Measurements from ENCODE around the gene AACS.

DNA sequence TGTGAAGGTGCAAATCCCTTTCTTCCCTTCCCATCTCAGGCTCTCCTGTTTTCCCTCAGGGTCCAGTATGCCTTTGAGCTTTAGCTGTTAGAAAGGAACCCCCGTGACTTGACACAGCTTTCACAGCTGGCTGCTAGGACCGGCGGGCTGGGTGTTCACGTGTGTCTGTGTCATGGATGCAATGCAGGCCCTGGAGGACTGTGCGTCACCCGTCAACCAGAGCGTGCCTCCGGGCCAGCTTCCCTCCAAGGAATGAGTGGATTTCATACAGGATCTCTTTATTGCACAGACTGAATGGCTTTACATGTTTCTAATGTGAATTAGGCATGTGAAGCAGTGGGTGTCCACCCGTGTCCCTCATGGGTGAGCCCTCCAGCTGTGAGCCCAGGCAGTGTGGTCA lies 77.4 kb downstream of the AACS start:
- TF ChIP-seq, protein P1, sequence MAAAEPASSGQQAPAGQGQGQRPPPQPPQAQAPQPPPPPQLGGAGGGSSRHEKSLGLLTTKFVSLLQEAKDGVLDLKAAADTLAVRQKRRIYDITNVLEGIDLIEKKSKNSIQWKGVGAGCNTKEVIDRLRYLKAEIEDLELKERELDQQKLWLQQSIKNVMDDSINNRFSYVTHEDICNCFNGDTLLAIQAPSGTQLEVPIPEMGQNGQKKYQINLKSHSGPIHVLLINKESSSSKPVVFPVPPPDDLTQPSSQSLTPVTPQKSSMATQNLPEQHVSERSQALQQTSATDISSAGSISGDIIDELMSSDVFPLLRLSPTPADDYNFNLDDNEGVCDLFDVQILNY (CRISPR knock-in tag; conservative IDR thresholded peaks at IDR 0.05), result no peak
- TF ChIP-seq POLR2A (IDR thresholded peaks at IDR 0.05; ENCODE audit: insufficient read depth in 1 of 2, low read depth in 2 of 2, low read length in 2 of 2) (no peak), SP2 (CRISPR knock-in tag; IDR thresholded peaks at IDR 0.05) (no peak), NRL (CRISPR knock-in tag; IDR thresholded peaks at IDR 0.05; ENCODE audit: borderline replicate concordance) (no peak)
- TF ChIP-seq, protein P2, sequence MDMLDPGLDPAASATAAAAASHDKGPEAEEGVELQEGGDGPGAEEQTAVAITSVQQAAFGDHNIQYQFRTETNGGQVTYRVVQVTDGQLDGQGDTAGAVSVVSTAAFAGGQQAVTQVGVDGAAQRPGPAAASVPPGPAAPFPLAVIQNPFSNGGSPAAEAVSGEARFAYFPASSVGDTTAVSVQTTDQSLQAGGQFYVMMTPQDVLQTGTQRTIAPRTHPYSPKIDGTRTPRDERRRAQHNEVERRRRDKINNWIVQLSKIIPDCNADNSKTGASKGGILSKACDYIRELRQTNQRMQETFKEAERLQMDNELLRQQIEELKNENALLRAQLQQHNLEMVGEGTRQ (IDR thresholded peaks at IDR 0.05; ENCODE audit: low read depth, low read length), result no peak
- TF ChIP-seq, protein P2 (CRISPR knock-in tag; IDR thresholded peaks at IDR 0.05; ENCODE audit: borderline replicate concordance), result no peak
